ENCODE measurements around the gene UNC45A. TPM values are rescaled to one million over a fixed set of nuclear protein-coding genes. Genes with fewer than 3 reads are reported as not detected.

The UNC45A gene
- total RNA-seq, 1 donor from 2014 or later, result 102 TPM

DNA sequence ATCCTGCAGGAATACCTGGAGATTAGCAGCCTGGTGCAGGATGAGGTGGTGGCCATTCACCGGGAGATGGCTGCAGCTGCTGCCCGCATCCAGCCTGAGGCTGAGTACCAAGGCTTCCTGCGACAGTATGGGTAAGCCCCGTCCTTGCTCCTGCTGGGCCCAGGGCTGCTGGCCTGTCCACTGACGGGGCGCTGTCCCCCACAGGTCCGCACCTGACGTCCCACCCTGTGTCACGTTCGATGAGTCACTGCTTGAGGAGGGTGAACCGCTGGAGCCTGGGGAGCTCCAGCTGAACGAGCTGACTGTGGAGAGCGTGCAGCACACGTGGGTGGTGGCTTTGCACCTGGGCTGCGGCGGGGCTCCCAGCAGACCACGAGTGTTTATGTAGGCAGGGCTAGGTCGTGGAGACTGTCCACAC lies 45.8 kb upstream of the UNC45A start:
- peaks cover 27% of the 10 kb centered on the region for H3K36me3 Mint-ChIP-seq (ENCODE audit: low read depth, unreplicated experiment)
- H3K4me3 Mint-ChIP-seq (ENCODE audit: unreplicated experiment), result no peak overlapping the region
- H3K4me1 Mint-ChIP-seq (ENCODE audit: unreplicated experiment), result peaks cover 20% of the 10 kb centered on the region
- peaks cover 4% of the 10 kb centered on the region for H3K27me3 Mint-ChIP-seq (ENCODE audit: unreplicated experiment)
- no peak for TF ChIP-seq CTCF (IDR thresholded peaks at IDR 0.05; ENCODE audit: unreplicated experiment)
- DNase-seq (ENCODE audit: low spot score), result no peak
- H3K9me3 Mint-ChIP-seq (ENCODE audit: unreplicated experiment), result no peaks in the 10 kb centered on the region
- H3K27ac Mint-ChIP-seq (ENCODE audit: unreplicated experiment), result no peak overlapping the region

DNA sequence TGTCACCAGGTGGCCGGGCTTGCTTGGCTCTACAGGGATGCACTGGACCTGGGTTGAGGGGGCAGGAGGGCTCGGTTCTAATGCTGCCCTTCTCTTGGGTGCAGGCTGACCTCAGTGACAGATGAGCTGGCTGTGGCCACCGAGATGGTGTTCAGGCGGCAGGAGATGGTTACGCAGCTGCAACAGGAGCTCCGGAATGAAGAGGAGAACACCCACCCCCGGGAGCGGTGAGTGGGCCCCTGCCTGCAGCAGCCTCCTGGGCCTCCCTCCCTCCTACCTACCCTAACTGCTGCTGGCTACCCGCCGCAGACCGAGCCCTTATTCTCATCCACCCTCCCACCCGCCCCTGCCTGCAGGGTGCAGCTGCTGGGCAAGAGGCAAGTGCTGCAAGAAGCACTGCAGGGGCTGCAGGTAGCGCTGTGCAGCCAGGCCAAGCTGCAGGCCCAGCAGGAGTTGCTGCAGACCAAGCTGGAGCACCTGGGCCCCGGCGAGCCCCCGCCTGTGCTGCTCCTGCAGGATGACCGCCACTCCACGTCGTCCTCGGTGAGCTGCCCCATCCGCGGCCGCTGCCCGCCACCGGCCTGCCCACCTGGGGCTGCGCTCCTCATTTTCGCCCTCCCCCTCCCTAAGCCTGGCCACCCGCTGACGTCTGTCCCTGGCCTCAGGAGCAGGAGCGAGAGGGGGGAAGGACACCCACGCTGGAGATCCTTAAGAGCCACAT lies 45.2 kb upstream of the UNC45A start:
- Mint-ChIP-seq H3K4me1 (ENCODE audit: unreplicated experiment) (peaks cover 19% of the 10 kb centered on the region), H3K4me3 (ENCODE audit: unreplicated experiment) (no peak overlapping the region), H3K27me3 (ENCODE audit: unreplicated experiment) (peaks cover 4% of the 10 kb centered on the region), H3K9me3 (ENCODE audit: unreplicated experiment) (no peaks in the 10 kb centered on the region), H3K27ac (ENCODE audit: unreplicated experiment) (no peak overlapping the region), H3K36me3 (ENCODE audit: low read depth, unreplicated experiment) (peaks cover 27% of the 10 kb centered on the region)
- no peak for TF ChIP-seq CTCF (IDR thresholded peaks at IDR 0.05; ENCODE audit: unreplicated experiment)
- no peak for DNase-seq (ENCODE audit: low spot score)

DNA sequence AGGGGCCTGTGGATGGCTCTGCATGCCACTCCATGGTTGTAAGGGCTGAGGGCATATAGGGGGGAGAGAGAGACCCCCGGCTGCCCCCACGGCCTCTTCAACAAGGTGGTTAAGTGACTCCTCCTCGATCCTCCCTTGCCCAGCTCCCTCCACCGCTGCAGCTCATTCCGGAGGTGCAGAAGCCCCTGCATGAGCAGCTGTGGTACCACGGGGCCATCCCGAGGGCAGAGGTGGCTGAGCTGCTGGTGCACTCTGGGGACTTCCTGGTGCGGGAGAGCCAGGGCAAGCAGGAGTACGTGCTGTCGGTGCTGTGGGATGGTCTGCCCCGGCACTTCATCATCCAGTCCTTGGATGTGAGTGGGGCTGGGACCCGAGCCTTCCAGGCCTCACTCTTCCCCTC lies 44.2 kb upstream of the UNC45A start:
- no peak for TF ChIP-seq CTCF (IDR thresholded peaks at IDR 0.05; ENCODE audit: unreplicated experiment)
- Mint-ChIP-seq H3K4me1 (ENCODE audit: unreplicated experiment) (peaks cover 9% of the 10 kb centered on the region), H3K27me3 (ENCODE audit: unreplicated experiment) (peaks cover 4% of the 10 kb centered on the region), H3K27ac (ENCODE audit: unreplicated experiment) (no peak overlapping the region), H3K9me3 (ENCODE audit: unreplicated experiment) (no peaks in the 10 kb centered on the region), H3K4me3 (ENCODE audit: unreplicated experiment) (no peak overlapping the region), H3K36me3 (ENCODE audit: low read depth, unreplicated experiment) (peaks cover 32% of the 10 kb centered on the region)
- no peak for DNase-seq (ENCODE audit: low spot score)

DNA sequence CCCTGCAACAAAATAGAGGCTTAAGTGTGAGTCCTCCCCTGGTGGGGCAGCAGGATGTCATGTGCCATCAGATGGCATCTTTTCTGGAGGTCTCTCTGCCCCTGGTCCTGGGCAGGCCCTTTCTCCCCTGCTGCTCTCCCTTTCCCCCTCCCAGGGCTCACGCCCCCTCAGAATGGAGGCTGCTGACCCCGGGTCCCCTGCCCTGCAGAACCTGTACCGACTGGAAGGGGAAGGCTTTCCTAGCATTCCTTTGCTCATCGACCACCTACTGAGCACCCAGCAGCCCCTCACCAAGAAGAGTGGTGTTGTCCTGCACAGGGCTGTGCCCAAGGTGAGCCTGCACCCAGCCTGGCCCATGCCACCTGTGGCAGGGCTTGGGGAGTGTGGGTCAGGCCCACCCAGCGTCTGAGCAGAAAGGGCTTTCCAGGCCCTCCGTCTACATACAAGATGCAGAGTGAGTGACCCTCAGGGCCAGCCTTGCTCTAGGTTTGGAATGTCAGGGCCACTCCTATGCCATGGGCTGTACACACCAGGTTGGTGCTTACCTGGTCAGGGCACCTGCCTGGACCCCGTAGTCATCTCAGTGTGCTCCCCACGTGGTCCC lies 43.6 kb upstream of the UNC45A start:
- Mint-ChIP-seq H3K36me3 (ENCODE audit: low read depth, unreplicated experiment) (peaks cover 37% of the 10 kb centered on the region), H3K4me3 (ENCODE audit: unreplicated experiment) (no peak overlapping the region), H3K4me1 (ENCODE audit: unreplicated experiment) (peaks cover 3% of the 10 kb centered on the region), H3K27me3 (ENCODE audit: unreplicated experiment) (peaks cover 4% of the 10 kb centered on the region), H3K9me3 (ENCODE audit: unreplicated experiment) (no peaks in the 10 kb centered on the region), H3K27ac (ENCODE audit: unreplicated experiment) (no peak overlapping the region)
- TF ChIP-seq CTCF (IDR thresholded peaks at IDR 0.05; ENCODE audit: unreplicated experiment), result no peak
- DNase-seq (ENCODE audit: low spot score), result no peak

- Mint-ChIP-seq H3K9me3 (ENCODE audit: unreplicated experiment) (no peaks in the 10 kb centered on the region), H3K36me3 (ENCODE audit: low read depth, unreplicated experiment) (peaks cover 38% of the 10 kb centered on the region), H3K4me3 (ENCODE audit: unreplicated experiment) (no peak overlapping the region), H3K27me3 (ENCODE audit: unreplicated experiment) (peaks cover 4% of the 10 kb centered on the region), H3K27ac (ENCODE audit: unreplicated experiment) (no peak overlapping the region), H3K4me1 (ENCODE audit: unreplicated experiment) (peaks cover 3% of the 10 kb centered on the region)
- DNase-seq (ENCODE audit: low spot score), result no peak
- no peak for TF ChIP-seq CTCF (IDR thresholded peaks at IDR 0.05; ENCODE audit: unreplicated experiment)
Observed at GRCh38 chr15:90892023-90892422, 43.1 kb upstream of the UNC45A start.

All from endothelial cell (in vitro differentiated cells).